NCI-H1417 treated with DMSO at 0.1 percent for 48 hours (cell line): ENCODE measurements around the gene IKBKG.
"Not testable (repeated sequence)": the region's sequence is repeated elsewhere in the genome, so short reads cannot be mapped to it uniquely, and the experiment has no call there.

Source experiments
- DNase-seq: peaks from one replicate; lab custom pipeline; 2025; lab: John Stamatoyannopoulos, UW

The IKBKG gene

GRCh38 chrX:154558896-154559295 is 11.5 kb downstream of the IKBKG start:
- not testable (repeated sequence) for DNase-seq

DNA sequence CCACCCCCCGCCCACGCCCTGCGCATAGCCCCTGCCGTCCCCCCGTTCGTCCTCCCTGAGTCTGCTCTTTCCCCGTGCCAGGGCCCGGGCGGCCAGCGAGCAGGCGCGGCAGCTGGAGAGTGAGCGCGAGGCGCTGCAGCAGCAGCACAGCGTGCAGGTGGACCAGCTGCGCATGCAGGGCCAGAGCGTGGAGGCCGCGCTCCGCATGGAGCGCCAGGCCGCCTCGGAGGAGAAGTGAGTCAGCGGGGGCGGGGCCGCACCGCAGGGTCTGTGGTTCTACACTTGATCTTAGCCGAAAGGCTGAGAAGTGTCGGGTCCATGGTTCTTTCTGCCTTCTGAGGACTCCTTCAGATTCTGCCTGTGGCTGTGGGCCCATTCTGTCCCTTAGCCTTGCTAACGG is 12.9 kb downstream of the IKBKG start:
- DNase-seq, result not testable (repeated sequence)

- DNase-seq, result not testable (repeated sequence)
Observed at GRCh38 chrX:154562295-154562694, 14.9 kb downstream of the IKBKG start.

GRCh38 chrX:154570361-154570760 is 22.9 kb downstream of the IKBKG start:
- DNase-seq, result not testable (repeated sequence)

- not testable (repeated sequence) for DNase-seq
Observed at GRCh38 chrX:154573061-154573460, 25.6 kb downstream of the IKBKG start.

- DNase-seq, result not testable (repeated sequence)
Observed at GRCh38 chrX:154575076-154575475, 27.7 kb downstream of the IKBKG start.

- DNase-seq, result not testable (repeated sequence)
Observed at GRCh38 chrX:154582994-154583393, 35.6 kb downstream of the IKBKG start.

DNA sequence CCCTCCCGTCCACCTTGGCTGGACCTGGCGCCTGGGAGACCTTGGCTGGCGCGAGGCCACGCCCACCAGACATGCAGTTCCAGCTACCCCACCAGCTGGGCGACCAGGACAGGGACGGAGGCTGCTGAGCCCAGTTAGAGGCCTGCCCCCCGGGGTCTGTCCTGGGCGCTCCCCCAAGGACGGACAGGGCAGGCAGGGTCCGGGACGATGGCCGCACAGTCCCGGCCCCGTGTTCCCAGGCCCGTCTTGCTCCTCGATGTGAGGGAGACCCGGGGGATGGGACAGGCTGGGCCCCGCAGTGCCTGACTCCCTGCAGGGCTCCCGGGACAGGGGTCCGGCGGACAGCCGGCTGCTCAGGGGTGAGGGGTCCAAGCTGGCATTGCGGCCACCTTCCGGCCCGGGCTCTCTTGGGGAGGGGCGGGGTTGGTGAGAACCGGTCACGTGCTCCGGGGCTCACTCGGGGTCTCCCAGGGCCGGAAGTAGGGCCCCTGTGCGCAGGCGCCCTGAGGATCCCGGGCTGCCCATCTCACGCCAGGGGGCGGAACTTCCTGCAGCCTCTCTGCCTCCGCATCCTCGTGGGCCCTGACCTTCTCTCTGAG is 37.3 kb downstream of the IKBKG start, which contains the start of gene CTAG1A:
CTAG1A (plus strand) TSS at position 549 of the 599 bp plus-strand sequence. CDS start 74 bp downstream, outside the sequence.
- not testable (repeated sequence) for DNase-seq

DNA sequence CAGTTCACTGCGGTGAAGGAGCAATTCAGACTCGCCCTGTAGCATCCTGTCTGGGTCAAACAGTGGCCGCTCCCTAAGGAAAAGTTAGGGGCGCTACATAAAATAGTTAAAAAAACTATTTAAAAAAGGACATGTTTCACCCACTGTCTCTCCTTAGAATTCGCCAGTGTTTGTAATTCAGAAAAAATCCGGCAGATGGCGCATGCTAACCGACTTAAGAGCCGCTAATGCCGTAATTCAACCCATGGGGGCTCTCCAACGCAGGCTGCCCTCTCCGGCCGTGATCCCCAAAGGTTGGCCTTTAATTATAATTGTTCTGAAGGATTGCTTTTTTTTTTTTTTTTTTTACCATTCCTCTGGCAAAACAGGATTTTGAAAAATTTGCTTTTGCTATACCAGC is 43.0 kb downstream of the IKBKG start:
- not testable (repeated sequence) for DNase-seq

- DNase-seq, result no peak
Observed at GRCh38 chrX:154592505-154592904, 45.1 kb downstream of the IKBKG start.

- no peak for DNase-seq
Observed at GRCh38 chrX:154593201-154593600, 45.8 kb downstream of the IKBKG start.

DNA sequence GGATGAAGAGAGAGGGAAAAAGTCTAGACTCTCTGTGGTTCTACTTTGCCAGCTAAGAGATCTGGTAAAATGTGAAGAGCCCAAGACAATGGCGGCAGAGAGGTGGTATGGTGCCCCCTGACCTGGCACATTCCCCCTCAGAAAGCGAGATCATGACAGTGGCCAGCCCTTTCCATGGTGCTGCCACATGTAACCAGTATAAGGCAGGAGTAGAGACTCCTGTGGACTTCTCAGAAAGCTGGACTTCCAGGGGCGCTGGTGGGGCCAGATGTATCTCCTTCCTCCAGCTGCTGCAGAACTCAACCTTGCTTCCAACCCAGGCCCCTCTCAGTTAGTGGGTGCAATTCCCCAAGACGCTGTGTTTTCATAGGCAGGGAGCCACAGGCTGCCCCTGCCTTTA is 47.1 kb downstream of the IKBKG start:
- DNase-seq, result no peak

DNA sequence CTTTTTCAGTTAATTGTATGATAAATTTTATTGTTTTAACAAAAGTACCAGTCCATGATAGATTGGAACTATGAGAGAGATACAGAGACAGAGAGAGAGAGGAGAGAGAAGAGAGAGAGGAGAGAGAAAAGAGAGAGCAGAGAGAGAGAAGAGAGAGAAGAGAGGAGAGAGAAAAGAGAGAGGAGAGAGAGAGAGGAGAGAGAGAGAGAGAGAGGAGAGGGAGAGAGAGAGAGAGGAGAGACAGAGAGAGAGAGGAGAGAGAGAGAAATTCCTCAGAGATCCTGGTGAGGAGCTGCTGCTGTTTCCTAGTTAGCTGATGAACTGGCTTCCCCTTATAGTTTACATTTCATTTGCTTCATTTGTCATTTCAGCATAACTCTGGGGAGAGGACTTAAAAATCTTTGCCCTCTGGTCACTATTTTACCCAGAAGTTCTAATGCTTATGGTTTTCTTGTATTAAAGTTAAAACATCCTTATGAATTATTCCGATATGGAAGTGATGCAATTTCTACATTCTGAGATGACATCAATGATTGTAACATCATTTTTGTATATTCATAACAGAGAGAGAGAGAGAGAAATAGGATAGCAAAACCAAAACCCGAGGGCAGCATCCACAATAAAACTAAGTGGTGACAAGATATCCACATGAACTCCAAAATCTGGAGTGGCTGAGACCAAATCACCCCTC is 48.3 kb downstream of the IKBKG start:
- DNase-seq, result no peak

DNA sequence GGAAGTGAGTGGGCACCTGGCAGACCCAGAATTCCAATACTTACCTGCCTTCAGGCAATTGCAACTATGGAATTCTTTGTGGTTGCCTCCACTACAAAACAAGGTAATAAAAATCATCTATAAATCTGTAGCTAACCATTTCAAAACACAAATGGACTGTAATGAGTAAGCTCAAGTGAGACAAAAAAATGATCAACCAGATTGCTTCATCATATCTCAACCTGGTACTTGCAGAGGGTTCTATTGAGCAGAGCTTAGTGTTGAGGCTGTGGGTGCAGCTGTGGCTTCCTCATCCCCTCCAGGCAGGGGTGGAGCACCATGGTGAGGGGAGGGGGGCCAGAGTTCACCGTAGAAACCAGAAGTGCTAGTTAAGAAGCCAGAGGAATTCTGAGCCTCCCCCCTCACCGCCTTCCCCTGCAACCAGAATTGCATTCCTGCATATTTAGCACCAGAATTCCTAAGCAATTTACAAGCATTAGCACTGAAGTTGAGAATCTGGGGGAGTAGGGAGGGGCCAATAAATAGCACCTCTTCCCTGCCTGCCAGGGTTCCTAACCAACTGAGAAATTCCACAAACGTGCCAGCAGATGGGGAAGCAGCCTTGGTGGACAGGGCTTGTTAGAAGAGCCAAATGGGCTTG is 49.0 kb downstream of the IKBKG start:
- DNase-seq, result no peak

- no peak for DNase-seq
Observed at GRCh38 chrX:154597221-154597620, 49.8 kb downstream of the IKBKG start.

- no peak for DNase-seq
Observed at GRCh38 chrX:154598656-154599055, 51.2 kb downstream of the IKBKG start.

DNA sequence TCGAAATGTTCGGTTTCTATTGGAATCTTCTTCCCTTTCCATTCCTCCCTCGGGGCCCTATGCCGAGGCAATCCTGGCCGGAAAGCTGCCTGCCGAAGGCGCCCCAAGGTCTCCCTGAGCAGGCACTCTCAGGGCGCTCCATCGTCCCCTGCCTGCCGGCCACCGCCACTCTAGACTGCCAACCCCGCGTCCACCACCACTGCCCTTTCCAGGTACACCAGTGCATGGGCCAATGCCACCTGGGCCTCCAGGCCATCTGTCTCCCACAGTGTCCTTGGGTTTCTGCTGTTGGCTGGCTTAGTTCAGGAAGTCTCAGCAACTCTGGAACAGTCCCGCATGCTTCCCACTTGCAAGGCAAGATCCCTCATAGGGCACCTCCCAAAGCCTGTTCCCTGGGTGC is 52.1 kb downstream of the IKBKG start:
- no peak for DNase-seq

DNA sequence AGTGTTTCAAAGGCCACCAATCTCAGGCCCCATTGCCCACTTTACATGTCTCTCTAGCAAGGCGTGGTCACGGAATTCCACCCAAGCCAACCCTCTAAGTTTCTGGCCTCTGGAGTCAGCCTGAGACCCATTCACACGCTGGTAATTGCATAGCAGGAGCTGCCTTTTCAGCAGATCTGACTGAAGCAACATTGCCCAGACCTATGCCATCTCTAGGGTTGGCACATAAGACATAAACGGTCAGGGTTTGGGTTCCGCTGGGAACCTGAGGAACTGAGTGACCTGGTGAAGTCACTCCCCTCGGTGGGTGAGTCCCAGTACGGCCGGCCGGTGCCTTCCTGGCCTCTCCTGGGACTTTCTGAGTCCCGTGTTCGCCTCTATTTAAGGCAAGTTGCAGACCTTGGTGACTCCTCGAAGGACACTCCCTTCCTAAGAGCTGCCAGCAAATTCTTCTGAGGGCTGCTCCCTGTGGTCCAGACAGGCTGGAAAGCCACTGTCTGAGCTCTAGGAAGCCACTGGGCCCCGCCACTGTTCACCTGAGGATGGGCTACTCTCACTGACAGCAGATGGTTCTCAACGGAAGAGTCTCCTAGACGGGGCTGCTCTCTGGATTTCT is 53.4 kb downstream of the IKBKG start:
- no peak for DNase-seq

DNA sequence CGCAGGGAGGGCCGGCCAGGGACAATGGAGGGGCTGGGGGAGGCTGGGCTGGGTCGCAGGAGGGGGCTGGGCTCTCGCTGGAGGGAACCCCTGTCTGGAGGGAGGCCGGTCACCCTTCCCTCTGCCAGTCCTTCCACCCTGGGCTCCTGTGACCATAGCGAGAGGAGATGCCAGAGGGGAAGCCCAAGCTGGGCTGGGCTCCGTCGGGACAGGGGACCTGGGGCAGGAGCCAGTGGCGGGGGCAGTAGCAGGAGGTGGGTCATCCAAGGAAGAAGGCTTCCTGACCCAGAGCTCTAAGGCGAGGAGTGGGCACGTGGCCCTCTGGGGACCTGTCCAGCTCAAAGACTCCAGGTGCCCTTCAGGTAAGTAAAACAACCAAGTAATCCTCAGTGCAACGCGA is 54.8 kb downstream of the IKBKG start:
- DNase-seq, result no peak

GRCh38 chrX:154602766-154603437 is 55.5 kb downstream of the IKBKG start:
- DNase-seq, result no peak

GRCh38 chrX:154603438-154604430 is 56.3 kb downstream of the IKBKG start:
- no peak for DNase-seq
